Keratinocyte (primary cell): ENCODE measurements around the gene ALS2CL.

ENCODE experiments used
- EZH2 ChIP-seq: IDR thresholded peaks from one replicate; pipeline ENCODE4 v1.6.1; 2012; ENCODE audit warnings: inconsistent platforms, mild to moderate bottlenecking, low read length, moderate library complexity
- TF ChIP-seq, protein P1 (sequence below), 3 experiments: IDR thresholded peaks in 1 of 3; conservative IDR thresholded peaks in 1 of 3; optimal IDR thresholded peaks in 1 of 3; 2 replicates in 2 of 3; 3 replicates in 1 of 3; pipeline versions ENCODE3 to v1.5.1; 2011; ENCODE audit warnings: low read length in 3 of 3, mild to moderate bottlenecking in 3 of 3, moderate library complexity in 2 of 3, control low read depth in 1 of 3, inconsistent platforms in 1 of 3; ENCODE audit not compliant: insufficient read depth in 2 of 3; ENCODE audit errors: extremely low read depth in 1 of 3

DNA sequence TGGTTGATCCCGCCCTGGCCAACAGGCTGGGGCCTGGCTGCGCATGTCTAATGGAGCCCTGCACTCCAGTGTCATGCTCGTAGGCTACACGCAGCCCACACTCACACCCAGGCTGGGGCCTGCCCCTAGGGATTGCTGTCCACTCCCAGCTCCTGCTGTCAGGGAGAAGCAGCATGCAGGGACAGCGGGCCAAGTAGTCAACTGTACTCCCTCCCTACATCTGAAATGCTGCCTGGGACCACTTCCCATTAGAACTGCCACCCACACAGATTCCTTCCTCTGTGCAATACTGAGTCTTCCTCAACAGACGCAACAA is 16.1 kb downstream of the ALS2CL start:
- TF ChIP-seq EZH2, result no peak
- TF ChIP-seq, protein P1, sequence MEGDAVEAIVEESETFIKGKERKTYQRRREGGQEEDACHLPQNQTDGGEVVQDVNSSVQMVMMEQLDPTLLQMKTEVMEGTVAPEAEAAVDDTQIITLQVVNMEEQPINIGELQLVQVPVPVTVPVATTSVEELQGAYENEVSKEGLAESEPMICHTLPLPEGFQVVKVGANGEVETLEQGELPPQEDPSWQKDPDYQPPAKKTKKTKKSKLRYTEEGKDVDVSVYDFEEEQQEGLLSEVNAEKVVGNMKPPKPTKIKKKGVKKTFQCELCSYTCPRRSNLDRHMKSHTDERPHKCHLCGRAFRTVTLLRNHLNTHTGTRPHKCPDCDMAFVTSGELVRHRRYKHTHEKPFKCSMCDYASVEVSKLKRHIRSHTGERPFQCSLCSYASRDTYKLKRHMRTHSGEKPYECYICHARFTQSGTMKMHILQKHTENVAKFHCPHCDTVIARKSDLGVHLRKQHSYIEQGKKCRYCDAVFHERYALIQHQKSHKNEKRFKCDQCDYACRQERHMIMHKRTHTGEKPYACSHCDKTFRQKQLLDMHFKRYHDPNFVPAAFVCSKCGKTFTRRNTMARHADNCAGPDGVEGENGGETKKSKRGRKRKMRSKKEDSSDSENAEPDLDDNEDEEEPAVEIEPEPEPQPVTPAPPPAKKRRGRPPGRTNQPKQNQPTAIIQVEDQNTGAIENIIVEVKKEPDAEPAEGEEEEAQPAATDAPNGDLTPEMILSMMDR (optimal IDR thresholded peaks at IDR 0.05 in 1 of 3, IDR thresholded peaks at IDR 0.05 in 1 of 3, conservative IDR thresholded peaks at IDR 0.05 in 1 of 3; ENCODE audit: extremely low read depth in 1 of 3, insufficient read depth in 2 of 3, low read length in 3 of 3), result no peak
